ENCODE measurements around the gene CUBN.

GRCh38 chr10:16968416-16969041 is 161.1 kb downstream of the CUBN start:
- no peak for TF ChIP-seq CTCF (IDR thresholded peaks at IDR 0.05)
- TF ChIP-seq POLR2A (IDR thresholded peaks at IDR 0.05), result no peak
